Measurements from ENCODE around the gene GGA2.
"Not testable (repeated sequence)": the region's sequence is repeated elsewhere in the genome, so short reads cannot be mapped to it uniquely, and the experiment has no call there.

Gene GGA2

GRCh38 chr16:23465179-23465578, 45.1 kb downstream of the GGA2 start:
- DNase-seq, result no peak

- peak; percentile 18 for DNase-seq
Measured at GRCh38 chr16:23464196-23464595, 46.1 kb downstream of the GGA2 start.

- DNase-seq, result not testable (repeated sequence)
Measured at GRCh38 chr16:23462994-23463393, 47.3 kb downstream of the GGA2 start.

- DNase-seq, result no peak
Measured at GRCh38 chr16:23453338-23454052, 56.8 kb downstream of the GGA2 start.

GRCh38 chr16:23452572-23453337, 57.5 kb downstream of the GGA2 start, which contains the start of gene COG7:
TSS of gene COG7 (minus strand) at chr16:23453189. CDS start at chr16:23452994, 195 bp downstream.
- DNase-seq, result peak; percentile 92

- peak; percentile 30 for DNase-seq
Measured at GRCh38 chr16:23452221-23452571, 58.1 kb downstream of the GGA2 start.

- DNase-seq, result no peak
Measured at GRCh38 chr16:23448392-23448791, 61.9 kb downstream of the GGA2 start.

- DNase-seq, result not testable (repeated sequence)
Measured at GRCh38 chr16:23437542-23437941, 72.8 kb downstream of the GGA2 start.

- DNase-seq, result peak; percentile 80
Measured at GRCh38 chr16:23436951-23437350, 73.3 kb downstream of the GGA2 start.

- peak; percentile 92 for DNase-seq
Measured at GRCh38 chr16:23435500-23435899, 74.8 kb downstream of the GGA2 start.

- DNase-seq, result peak; percentile 87
Measured at GRCh38 chr16:23434380-23434779, 75.9 kb downstream of the GGA2 start.

GRCh38 chr16:23433261-23433920, 76.9 kb downstream of the GGA2 start:
- no peak for DNase-seq

- no peak for DNase-seq
Measured at GRCh38 chr16:23432176-23433128, 77.8 kb downstream of the GGA2 start.

- DNase-seq, result no peak
Measured at GRCh38 chr16:23428351-23428750, 81.9 kb downstream of the GGA2 start.

- DNase-seq, result no peak
Measured at GRCh38 chr16:23424292-23424958, 85.9 kb downstream of the GGA2 start.

GRCh38 chr16:23423496-23424049, 86.7 kb downstream of the GGA2 start:
- no peak for DNase-seq

GRCh38 chr16:23420011-23420410, 90.3 kb downstream of the GGA2 start:
- DNase-seq, result no peak

GRCh38 chr16:23416816-23417215, 93.5 kb downstream of the GGA2 start:
- DNase-seq, result no peak

GRCh38 chr16:23414731-23415130, 95.6 kb downstream of the GGA2 start:
- DNase-seq, result no peak
